NT2/D1 (cell line): ENCODE results near the gene MRTFA.

ENCODE experiments used
- DNase-seq: peaks from one replicate; pipeline ENCODE4 v3.0.0-alpha.2; 2011; ENCODE audit warnings: low read depth, low spot score
- H3K27me3 ChIP-seq: 2 replicates; pipeline ENCODE4 v1.6.0; 2011; ENCODE audit warnings: mild to moderate bottlenecking; ENCODE audit not compliant: insufficient read length, insufficient read depth
- H3K36me3 ChIP-seq: 2 replicates; pipeline ENCODE4 v1.6.1; 2011; ENCODE audit warnings: mild to moderate bottlenecking, low read length, mixed read lengths; ENCODE audit not compliant: insufficient read depth, insufficient read length
- H3K4me1 ChIP-seq: 2 replicates; pipeline ENCODE4 v1.5.1; 2011; ENCODE audit not compliant: insufficient read depth, insufficient read length
- H3K4me3 ChIP-seq: 2 replicates; pipeline ENCODE4 v1.5.1; 2011; ENCODE audit warnings: low read depth; ENCODE audit not compliant: insufficient read length
- H3K9ac ChIP-seq: 2 replicates; pipeline ENCODE4 v1.6.0; 2011; ENCODE audit warnings: low read depth; ENCODE audit not compliant: insufficient read length
- H3K9me3 ChIP-seq: 2 replicates; pipeline ENCODE4 v1.5.1; 2011; ENCODE audit warnings: mild to moderate bottlenecking, low read length; ENCODE audit not compliant: insufficient read depth
- SUZ12 ChIP-seq: IDR thresholded peaks from 2 replicates; pipeline ENCODE4 v1.6.1; 2011; ENCODE audit not compliant: insufficient read length, insufficient read depth; ENCODE audit errors: extremely low read depth
- YY1 ChIP-seq: IDR thresholded peaks from 2 replicates; pipeline ENCODE4 v1.6.1; 2011; ENCODE audit not compliant: insufficient read length, insufficient read depth
- ZNF274 ChIP-seq: IDR thresholded peaks from 2 replicates; pipeline ENCODE4 v1.6.1; 2011; ENCODE audit warnings: mild to moderate bottlenecking, low read depth, low read length

The MRTFA gene

GRCh38 chr22:40426594-40427333 lies 209.8 kb downstream of the MRTFA start:
- TF ChIP-seq ZNF274 (no peak), YY1 (no peak), SUZ12 (no peak)
- Histone ChIP-seq H3K36me3 (peaks cover 87% of the 10 kb centered on the region), H3K4me1 (peaks cover 3% of the 10 kb centered on the region), H3K4me3 (no peak overlapping the region), H3K9ac (no peak overlapping the region), H3K9me3 (no peaks in the 10 kb centered on the region), H3K27me3 (no peaks in the 10 kb centered on the region)
- DNase-seq = no peak

GRCh38 chr22:40425082-40425481 lies 211.4 kb downstream of the MRTFA start:
- Histone ChIP-seq H3K9ac (no peak overlapping the region), H3K36me3 (peaks cover 97% of the 10 kb centered on the region), H3K4me1 (peaks cover 3% of the 10 kb centered on the region), H3K27me3 (no peaks in the 10 kb centered on the region), H3K4me3 (no peak overlapping the region), H3K9me3 (no peaks in the 10 kb centered on the region)
- no peak for TF ChIP-seq ZNF274
- no peak for TF ChIP-seq YY1
- TF ChIP-seq SUZ12 = no peak
- DNase-seq = no peak

GRCh38 chr22:40423882-40424640 lies 212.5 kb downstream of the MRTFA start:
- no peak overlapping the region for H3K9ac ChIP-seq
- H3K27me3 ChIP-seq = no peaks in the 10 kb centered on the region
- H3K9me3 ChIP-seq = no peaks in the 10 kb centered on the region
- no peak for TF ChIP-seq SUZ12
- no peak for TF ChIP-seq ZNF274
- no peak for TF ChIP-seq YY1
- H3K4me3 ChIP-seq = no peak overlapping the region
- no peak for DNase-seq
- peaks cover 3% of the 10 kb centered on the region for H3K4me1 ChIP-seq
- H3K36me3 ChIP-seq = peaks cover 98% of the 10 kb centered on the region

- H3K36me3 ChIP-seq = peaks cover 97% of the 10 kb centered on the region
- H3K4me3 ChIP-seq = no peak overlapping the region
- H3K9ac ChIP-seq = no peak overlapping the region
- no peaks in the 10 kb centered on the region for H3K9me3 ChIP-seq
- no peaks in the 10 kb centered on the region for H3K27me3 ChIP-seq
- DNase-seq = no peak
- H3K4me1 ChIP-seq = peaks cover 3% of the 10 kb centered on the region
- TF ChIP-seq YY1 (no peak), ZNF274 (no peak), SUZ12 (no peak)
Observed at GRCh38 chr22:40423310-40423688, 213.2 kb downstream of the MRTFA start.

- H3K4me1 ChIP-seq = peaks cover 3% of the 10 kb centered on the region
- no peak for DNase-seq
Observed at GRCh38 chr22:40422558-40423309, 213.8 kb downstream of the MRTFA start.

GRCh38 chr22:40421941-40422340 lies 214.6 kb downstream of the MRTFA start:
- peaks cover 95% of the 10 kb centered on the region for H3K36me3 ChIP-seq

More at GRCh38 chr22:40422558-40423309, 213.8 kb downstream of the MRTFA start:
- Histone ChIP-seq H3K4me3 (no peak overlapping the region), H3K36me3 (peaks cover 97% of the 10 kb centered on the region), H3K9ac (no peak overlapping the region), H3K27me3 (no peaks in the 10 kb centered on the region), H3K9me3 (no peaks in the 10 kb centered on the region)
- TF ChIP-seq ZNF274 (no peak), YY1 (no peak), SUZ12 (no peak)

GRCh38 chr22:40421082-40421350 lies 215.5 kb downstream of the MRTFA start:
- TF ChIP-seq YY1 (no peak), ZNF274 (no peak), SUZ12 (no peak)
- no peak overlapping the region for H3K4me3 ChIP-seq
- no peak for DNase-seq
- no peaks in the 10 kb centered on the region for H3K9me3 ChIP-seq
- H3K9ac ChIP-seq = no peak overlapping the region
- peaks cover 95% of the 10 kb centered on the region for H3K36me3 ChIP-seq
- peaks cover 3% of the 10 kb centered on the region for H3K4me1 ChIP-seq
- H3K27me3 ChIP-seq = no peaks in the 10 kb centered on the region

More at GRCh38 chr22:40421941-40422340, 214.6 kb downstream of the MRTFA start:
- Histone ChIP-seq H3K4me1 (peaks cover 3% of the 10 kb centered on the region), H3K4me3 (no peak overlapping the region), H3K27me3 (no peaks in the 10 kb centered on the region), H3K9ac (no peak overlapping the region), H3K9me3 (no peaks in the 10 kb centered on the region)
- TF ChIP-seq YY1 (no peak), SUZ12 (no peak), ZNF274 (no peak)
- DNase-seq = no peak
